Left lobe of liver (tissue), 2 donors: ENCODE data around the gene STARD13. TPM values are rescaled to one million over a fixed set of nuclear protein-coding genes. Genes with fewer than 3 reads are reported as not detected.

Experiments used
- ATAC-seq: fragments of 200-7000 bp; cut with Tn5 transposase; one replicate; pipeline ENCODE4 v1.9.1; 2020; ENCODE audit warnings: mild to moderate bottlenecking, moderate library complexity
- DNase-seq: peaks from one replicate; pipeline ENCODE4 v3.0.0-alpha.2; 2020; ENCODE audit warnings: low spot score
- total RNA-seq: library from RNA; stranded (reverse); gene quantifications from one replicate; pipeline ENCODE4 v1.2.1, GENCODE V29; 2021
- donor health status: DM: no; HTN: no; CAD: no; lungs with moderate emphysema.
- donor health status: DM: no; HTN: yes; CAD: no.

Gene STARD13
- total RNA-seq, 1 donor from 2014 or later, result 14.1 TPM

DNA sequence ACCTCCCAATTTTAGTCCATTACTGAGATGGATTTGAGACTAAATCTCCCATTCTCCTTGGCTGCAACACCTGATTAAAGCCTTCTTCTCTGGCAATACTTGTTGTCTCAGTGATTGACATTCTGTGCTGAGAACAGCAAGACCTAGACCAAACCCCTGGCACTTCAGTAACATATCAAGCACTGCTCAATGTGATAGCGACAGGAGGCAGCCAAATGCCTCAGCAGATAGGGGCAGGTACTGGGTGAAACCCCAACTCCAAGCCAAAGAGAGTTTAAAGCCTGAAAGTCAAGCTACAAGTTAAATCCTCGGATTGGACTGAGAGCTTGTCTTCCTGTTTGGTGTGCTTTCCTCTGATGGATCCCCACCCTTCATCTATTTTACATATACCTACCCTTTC lies 52.7 kb downstream of the STARD13 start:
- DNase-seq, result no peak
- no peak for ATAC-seq

DNA sequence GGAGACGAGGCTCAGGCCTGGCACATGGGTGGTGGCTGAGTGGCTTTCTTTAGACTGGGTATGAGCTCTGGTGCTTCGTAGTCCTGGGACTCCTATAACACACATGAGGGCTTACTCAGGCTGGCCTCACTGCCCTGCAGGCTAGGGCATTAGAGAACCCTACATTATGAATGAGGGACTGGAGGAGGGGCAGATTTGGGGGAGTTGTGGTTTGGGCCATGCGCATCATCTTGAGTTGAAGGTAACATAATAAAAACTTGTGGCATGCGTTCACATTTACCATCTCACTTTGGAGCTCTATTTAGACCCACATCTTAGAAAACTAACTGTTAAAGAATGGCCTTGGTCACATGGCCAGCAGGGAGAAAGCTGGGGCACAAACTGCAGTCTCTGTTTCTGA lies 54.2 kb downstream of the STARD13 start:
- ATAC-seq (no peak), DNase-seq (no peak)

GRCh38 chr13:33230178-33230881 lies 55.2 kb downstream of the STARD13 start:
- no peak for DNase-seq

GRCh38 chr13:33229446-33230177 lies 55.9 kb downstream of the STARD13 start:
- DNase-seq (no peak), ATAC-seq (no peak)

More at GRCh38 chr13:33230178-33230881, 55.2 kb downstream of the STARD13 start:
- ATAC-seq, result no peak

DNA sequence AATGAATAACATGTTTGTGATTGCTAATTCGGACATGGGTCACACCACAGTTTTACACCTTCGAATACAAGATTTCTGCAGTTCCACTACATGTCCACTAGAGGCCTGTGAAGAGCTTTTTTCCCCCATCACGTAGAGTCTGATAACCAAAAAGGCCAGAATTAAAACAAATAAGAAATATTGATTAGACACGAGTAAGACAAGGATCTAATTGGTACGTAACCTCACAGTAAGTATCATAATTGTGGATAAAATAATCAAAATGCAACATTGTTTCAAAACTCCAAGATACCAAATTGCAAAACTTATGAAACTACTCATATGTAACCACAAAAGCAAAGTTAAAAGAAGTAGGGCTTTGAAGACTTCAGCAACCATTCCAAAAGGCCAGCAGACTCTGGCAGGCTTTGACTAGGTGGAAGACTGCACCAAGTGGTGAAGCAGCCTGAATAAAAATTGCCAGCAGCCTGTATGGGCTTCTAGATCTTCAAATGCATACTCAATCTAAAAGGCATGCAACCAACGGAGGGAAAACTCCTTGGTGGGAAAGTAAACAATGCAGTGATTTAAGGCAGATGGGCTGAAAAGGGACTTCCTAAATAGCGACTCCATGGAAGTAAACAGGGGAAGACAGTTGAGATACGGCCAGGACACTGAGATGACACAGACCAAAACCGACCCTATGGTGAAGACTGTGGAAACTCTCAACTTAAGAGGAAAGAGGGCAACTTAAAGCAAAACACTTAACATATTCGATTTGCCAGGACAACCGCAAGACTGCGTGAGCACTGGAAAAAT lies 56.7 kb downstream of the STARD13 start:
- ATAC-seq (peak; percentile 85), DNase-seq (no peak)

- DNase-seq, result no peak
- ATAC-seq, result peak; percentile 51
These were observed 57.5 kb downstream of the STARD13 start for GRCh38 chr13:33227927-33228647.

GRCh38 chr13:33224686-33225085 lies 60.9 kb downstream of the STARD13 start:
- DNase-seq (no peak), ATAC-seq (no peak)

DNA sequence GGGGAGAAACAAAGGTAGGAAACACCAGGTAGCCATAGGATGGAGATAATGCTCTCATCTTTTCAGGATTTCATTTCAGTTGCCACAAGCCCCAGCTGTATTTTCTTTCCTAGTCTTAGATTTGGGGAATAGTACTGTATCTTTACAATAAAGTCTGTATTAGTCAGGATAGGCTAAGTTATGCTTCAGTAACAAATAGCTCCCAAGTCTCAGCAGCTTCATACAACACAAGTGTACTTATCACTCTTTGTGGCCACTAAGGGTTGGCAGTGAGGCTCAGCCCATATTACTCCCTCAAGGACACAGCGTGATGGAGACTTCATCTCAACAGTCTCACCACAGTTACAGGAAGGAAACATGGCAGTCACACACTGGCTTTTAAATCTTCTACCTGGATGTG lies 61.4 kb downstream of the STARD13 start:
- DNase-seq (no peak), ATAC-seq (no peak)

GRCh38 chr13:33219926-33220325 lies 65.6 kb downstream of the STARD13 start:
- no peak for ATAC-seq

GRCh38 chr13:33218426-33218825 lies 67.1 kb downstream of the STARD13 start:
- ATAC-seq (no peak), DNase-seq (no peak)

More at GRCh38 chr13:33219926-33220325, 65.6 kb downstream of the STARD13 start:
- DNase-seq, result no peak

GRCh38 chr13:33218020-33218419 lies 67.5 kb downstream of the STARD13 start:
- DNase-seq, result no peak
- ATAC-seq, result no peak

DNA sequence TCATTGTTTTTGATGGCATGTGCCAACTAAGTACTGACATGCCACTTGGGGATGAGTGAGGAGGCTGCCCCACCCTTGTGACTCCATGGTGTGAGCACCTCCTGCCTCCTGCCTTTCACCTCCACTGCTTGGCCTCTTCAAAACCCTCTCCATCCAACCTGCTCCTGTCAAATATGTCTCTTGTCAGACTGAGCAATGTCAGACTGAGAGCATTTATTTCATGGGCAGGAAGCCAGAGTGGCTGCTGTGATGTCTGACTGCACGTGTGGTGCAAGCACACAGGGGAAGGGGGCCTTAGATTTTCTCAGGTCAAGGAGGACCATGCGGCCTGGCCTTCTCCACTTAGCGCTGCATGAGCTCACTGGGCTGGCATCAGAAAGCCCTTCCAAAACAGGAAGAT lies 68.3 kb downstream of the STARD13 start:
- ATAC-seq (no peak), DNase-seq (no peak)

GRCh38 chr13:33213797-33214196 lies 71.8 kb downstream of the STARD13 start:
- no peak for ATAC-seq
- DNase-seq, result no peak

DNA sequence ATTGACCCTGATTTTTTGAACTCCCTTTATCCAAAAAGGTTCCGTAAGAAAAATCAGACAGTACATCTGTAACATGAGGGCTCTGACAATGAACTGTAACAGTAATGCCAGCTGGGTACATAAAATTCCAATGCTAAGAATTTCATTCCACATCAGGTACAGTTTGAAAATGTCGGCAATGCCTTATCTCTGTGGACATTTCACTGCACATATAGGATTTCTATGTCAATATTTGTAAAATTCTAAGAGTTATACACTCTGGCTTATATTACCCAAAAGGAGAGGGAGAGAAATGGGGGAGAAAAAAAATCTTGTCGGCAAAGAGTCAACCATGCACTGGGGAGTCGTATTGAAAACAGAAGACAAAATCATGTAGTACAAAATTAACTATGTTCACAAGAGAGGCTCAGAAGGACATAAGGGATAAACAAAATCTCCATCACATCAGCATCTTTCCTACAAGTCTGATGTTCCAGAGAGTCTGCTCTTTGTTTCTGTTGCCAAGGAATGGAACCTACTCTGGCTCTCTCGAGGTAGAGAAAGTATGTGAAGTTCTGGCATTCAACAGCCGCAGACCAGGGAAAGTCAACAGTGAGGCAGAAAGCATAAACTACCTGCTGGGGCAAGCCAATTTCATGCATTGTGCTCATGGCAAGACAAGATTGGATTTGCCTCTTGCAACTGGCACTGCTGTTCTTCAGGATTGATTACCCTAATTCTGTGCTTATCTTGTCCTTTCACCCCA lies 72.4 kb downstream of the STARD13 start:
- no peak for ATAC-seq
- no peak for DNase-seq

DNA sequence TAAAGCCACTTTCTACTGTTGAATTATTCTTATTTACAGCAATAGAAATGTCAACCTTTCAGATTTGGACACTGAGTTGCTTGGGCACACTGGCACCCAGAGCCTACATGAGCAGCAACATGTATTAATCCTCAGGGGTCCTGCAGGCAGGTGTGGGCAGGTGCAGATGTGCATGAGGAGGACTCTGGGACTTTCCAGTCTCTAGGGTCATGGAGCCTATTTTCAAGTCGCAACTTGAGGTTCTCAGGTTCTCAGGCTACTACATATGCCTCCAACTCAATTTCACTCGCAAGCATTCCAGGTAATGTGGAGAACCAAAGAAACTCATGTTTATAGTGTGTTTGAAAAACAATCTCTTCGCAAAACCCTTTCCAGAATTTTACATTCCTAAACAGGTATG lies 73.2 kb downstream of the STARD13 start:
- ATAC-seq (no peak), DNase-seq (no peak)

DNA sequence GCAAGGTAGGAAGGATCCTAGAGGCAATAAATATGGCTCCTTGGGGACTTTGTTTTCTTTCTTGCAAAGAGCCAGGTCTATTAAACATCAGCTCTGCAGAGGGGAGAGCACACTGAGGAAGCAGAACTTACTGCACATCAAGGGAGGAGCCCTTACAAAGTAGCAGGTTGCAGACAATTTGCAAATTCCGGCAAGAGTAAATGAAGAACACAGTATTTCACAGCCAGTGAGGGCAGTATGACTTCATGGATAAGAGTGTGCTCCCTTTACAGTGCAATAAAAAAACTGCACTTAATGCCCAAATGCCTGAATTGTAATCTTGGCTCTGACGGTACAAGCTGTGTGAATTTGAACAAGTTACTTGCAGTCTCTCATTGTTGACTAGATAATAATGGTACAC lies 75.5 kb downstream of the STARD13 start:
- ATAC-seq (no peak), DNase-seq (no peak)

DNA sequence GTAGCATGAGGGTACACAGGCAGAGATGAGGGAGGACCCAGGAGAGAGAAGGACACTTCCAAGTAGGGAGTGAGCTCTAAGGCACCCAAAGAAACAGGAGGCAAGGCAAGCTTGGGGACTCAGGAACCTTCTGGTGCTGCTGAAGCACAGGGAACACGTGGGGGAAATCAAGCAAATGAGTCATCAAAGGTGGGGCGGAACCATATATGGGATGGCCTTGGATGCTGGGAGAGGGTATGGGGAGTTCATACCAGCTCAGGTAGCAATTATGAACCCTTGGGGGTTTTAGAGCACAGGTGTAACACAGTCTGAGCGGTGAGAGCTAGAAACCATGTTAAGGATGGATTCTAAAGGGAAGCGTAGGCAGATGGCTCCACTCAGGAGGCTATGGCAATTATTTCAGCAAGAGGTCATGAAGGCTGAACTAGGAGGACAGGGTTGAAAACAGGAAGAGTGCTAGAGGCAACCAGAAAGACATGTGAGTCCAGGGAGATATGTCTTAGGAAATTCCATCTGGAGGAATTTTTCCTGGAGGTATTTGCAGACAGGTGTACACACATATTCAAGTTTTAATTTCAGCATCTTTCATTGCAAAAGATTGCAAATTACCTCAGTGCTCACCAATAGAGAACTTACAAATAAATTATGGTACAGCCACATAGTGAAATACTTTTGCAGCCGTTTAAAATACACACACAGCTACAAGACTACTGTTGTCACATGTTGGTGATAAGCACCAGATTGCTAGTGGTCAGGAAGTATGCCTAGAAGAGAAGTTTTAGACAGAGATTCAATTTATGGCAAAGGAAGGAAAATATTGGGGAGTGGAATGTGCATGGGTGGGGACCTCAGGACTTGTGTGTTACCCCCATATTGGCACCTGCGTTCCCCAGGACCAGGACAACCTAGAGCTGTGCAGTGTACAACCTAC lies 77.0 kb downstream of the STARD13 start:
- DNase-seq, result no peak
- ATAC-seq, result no peak

DNA sequence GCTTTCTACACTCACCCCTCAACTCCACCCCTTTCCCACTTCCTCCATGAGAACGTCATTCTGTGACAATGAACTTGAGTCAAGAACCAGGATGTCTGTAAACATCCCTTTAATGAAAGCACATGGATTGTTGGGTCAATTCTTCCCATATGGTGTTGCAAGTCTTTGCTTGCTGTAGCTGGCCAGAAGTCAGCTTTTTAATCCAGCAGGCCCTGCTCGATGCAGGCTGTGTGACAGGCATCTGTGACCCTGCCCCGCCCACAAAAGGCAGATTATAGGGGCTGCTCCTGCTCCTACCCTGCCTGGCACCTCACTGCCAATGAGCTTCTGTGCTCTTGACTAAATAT lies 78.0 kb downstream of the STARD13 start:
- no peak for DNase-seq
- ATAC-seq, result peak; percentile 69

DNA sequence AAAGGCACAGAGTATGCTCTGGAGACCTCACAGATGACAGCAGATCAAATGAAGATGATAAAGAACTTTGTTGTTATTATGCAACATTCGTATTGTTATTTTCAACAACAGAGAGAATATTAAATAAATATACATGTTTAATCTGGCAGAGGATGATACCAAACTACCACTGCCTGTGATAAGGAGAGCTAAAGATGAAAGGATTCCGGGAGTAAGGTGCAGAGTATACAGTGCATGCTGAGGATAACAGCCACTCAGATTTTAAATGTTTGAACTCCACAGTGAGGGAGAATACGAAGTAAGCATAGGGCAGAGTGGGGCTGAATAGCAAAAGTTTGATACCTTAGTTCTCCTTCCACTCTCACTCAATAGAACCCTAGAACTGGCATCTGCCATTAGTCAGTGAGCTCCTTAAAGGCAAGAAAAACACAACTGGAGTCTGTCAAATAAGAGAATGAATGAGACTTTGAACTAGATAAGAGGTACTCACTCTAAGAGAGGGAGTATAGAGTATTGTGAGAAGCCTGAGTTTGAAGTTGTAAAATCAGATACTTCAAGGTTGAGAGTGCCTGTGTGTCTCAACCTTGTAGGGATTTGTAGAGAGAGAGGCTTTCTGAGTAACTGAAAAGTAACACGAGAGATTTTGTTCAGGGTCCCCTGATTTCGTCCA lies 78.5 kb downstream of the STARD13 start:
- DNase-seq (no peak), ATAC-seq (no peak)
